Aorta (tissue), 5 donors: ENCODE data around the gene MTOR. TPM values are rescaled to one million over a fixed set of nuclear protein-coding genes. Genes with fewer than 3 reads are reported as not detected.

ENCODE experiments used
- ATAC-seq: fragments of 200-7000 bp; cut with Tn5 transposase; one replicate; pipeline ENCODE4 v1.9.1; 2022; ENCODE audit warnings: moderate library complexity; ENCODE audit not compliant: low FRiP score
- DNase-seq, 2 donors: peaks; one replicate each; pipeline ENCODE4 v3.0.0-alpha.2; 2020
- H3K27ac ChIP-seq, 2 donors: one replicate each; pipeline ENCODE4 v1.5.1; 2013; ENCODE audit warnings: low read length in 2 of 2, mild to moderate bottlenecking in 2 of 2, moderate library complexity in 2 of 2, control low read depth in 1 of 2, inconsistent platforms in 1 of 2, low read depth in 1 of 2
- H3K27me3 ChIP-seq, 2 donors: one replicate each; pipeline ENCODE4 v1.6.1; 2013; ENCODE audit warnings: control low read depth in 1 of 2, low read length in 1 of 2, mild to moderate bottlenecking in 1 of 2, moderate library complexity in 1 of 2; ENCODE audit not compliant: insufficient read depth in 2 of 2, control insufficient read depth in 1 of 2
- H3K36me3 ChIP-seq, 2 donors: one replicate each; pipeline ENCODE4 v1.6.1; 2013; ENCODE audit warnings: control low read depth in 1 of 2, low read length in 1 of 2, mild to moderate bottlenecking in 1 of 2; ENCODE audit not compliant: insufficient read depth in 2 of 2, control insufficient read depth in 1 of 2
- H3K4me1 ChIP-seq, 2 donors: one replicate each; pipeline ENCODE4 v1.6.1; 2013; ENCODE audit warnings: low read length in 2 of 2, control low read depth in 1 of 2, mild to moderate bottlenecking in 1 of 2, moderate library complexity in 1 of 2; ENCODE audit not compliant: insufficient read depth in 2 of 2, control insufficient read depth in 1 of 2
- H3K4me3 ChIP-seq, 2 donors: one replicate each; pipeline ENCODE4 v1.5.1; 2013; ENCODE audit warnings: low read length in 2 of 2, control low read depth in 1 of 2, mild to moderate bottlenecking in 1 of 2
- H3K9me3 ChIP-seq: one replicate; pipeline ENCODE4 v1.6.1; 2013; ENCODE audit warnings: mild to moderate bottlenecking, low read length; ENCODE audit not compliant: control insufficient read depth
- WGBS, 2 donors: extraction: QIAGEN DNeasy Blood & Tissue Kit; methylation state at CpG; one replicate each; pipeline ENCODE4 v1.1.7; 2013; 5-methylcytosine and 5-hydroxymethylcytosine counted together
- intact Hi-C, 2 donors: fragments of 100-400 bp; cut with DNase I; formaldehyde crosslinking; loops; one replicate each; pipeline versions ENCODE4 v1.14.2 to v1.15.0; 2022
- polyA plus RNA-seq, 2 donors: library from polyadenylated mRNA; stranded (reverse); fragments of 200-250 nt; gene quantifications; one replicate each; pipeline ENCODE4 v1.2.3, GENCODE V29; 2013
- total RNA-seq, 2 donors: library from RNA; stranded (reverse); fragmentation: NEBNext Ultra II Directional; extraction: Animal tissue kit (Norgen Biotek cat#: 25700); gene quantifications; one replicate each; pipeline ENCODE4 v1.2.1, GENCODE V29; 2021
- donor health status: healthy with polysubstance abuse.
- donor health status: Bipolar disorder and iron deficiency.
- donor health status: DM: no; HTN: no; CAD: no.
- donor health status: DM: no; HTN: no; CAD: no.
- donor health status: DM: yes; HTN: yes; CAD: no.

MTOR gene
- total and polyA plus RNA-seq, 4 donors = 7.5 to 31.8 (median 22.9) TPM

GRCh38 chr1:11059968-11060830 lies 202.2 kb downstream of the MTOR start, which contains the start of gene SRM:
TSS of gene SRM (minus strand) at chr1:11060018. CDS start at chr1:11059943, 75 bp downstream.
- H3K4me1 ChIP-seq = no peaks in the 10 kb centered on the region
- WGBS, 2 donors = 1% methylated on average over 36 to 83 of the region's 83 CpGs
- peak within 1 kb of the TSS; percentile 73 for H3K4me3 ChIP-seq
- H3K27ac ChIP-seq = peak within 1 kb of the TSS in 1 of 2 donors; percentile 46
- H3K9me3 ChIP-seq = no peaks in the 10 kb centered on the region
- intact Hi-C loops = loop anchor here in 1 of 2 donors (1.0 kb wide), 1 partner anchor 23 kb away; no protein-coding TSS in a partner anchor
- peak; percentile 98 for ATAC-seq
- no peaks in the 10 kb centered on the region for H3K27me3 ChIP-seq
- peak; percentile 93 to 96 for DNase-seq
- peaks cover 2 to 5% of the 10 kb centered on the region in 2 donors for H3K36me3 ChIP-seq

DNA sequence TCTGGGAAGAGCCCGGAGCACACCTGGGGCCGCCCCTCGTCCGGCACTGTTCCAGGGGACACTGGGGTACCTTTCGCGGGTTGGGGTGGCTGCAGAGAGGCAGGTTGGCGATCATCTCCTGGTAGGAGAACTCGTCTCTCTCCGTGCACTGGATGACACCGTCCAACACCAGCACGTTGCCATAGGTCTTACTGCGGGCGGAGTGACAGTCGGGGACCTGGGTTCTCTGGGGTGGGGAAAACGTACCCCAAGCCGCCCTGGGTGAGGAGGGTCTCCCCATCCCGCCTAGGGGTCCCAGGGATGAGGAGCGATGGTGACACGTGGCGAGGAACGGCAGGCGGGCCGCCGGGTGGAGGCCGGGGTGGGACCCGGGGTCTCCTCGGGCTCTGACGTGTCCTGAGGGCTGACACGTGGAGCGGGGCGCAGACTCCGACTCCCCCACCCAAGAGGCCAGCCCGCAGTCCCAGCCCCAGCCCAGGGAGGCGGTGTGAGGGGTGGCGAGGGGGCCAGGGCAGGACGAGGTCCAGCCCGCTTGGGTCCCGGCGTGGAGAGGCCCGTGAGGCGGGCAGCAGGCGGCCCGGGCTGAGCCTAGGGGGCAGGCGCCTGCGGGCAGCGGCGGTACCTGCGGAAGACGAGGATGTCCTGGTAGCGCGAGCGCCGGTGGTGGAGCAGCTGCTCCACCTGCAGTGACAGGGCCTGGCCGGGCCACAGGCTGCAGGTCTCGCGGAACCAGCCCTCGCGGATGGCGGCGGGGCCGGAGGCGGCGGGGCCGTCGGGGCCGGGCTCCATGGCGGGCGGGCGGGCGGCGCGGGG lies 203.0 kb downstream of the MTOR start:
- Histone ChIP-seq H3K27me3 (no peaks in the 10 kb centered on the region), H3K4me3 (peak overlapping the region; percentile 69 to 73), H3K27ac (no peak overlapping the region), H3K4me1 (no peaks in the 10 kb centered on the region), H3K36me3 (peaks cover 2 to 5% of the 10 kb centered on the region in 2 donors), H3K9me3 (no peaks in the 10 kb centered on the region)
- peak; percentile 4 for ATAC-seq
- peak in 1 of 2 donors; percentile 77 for DNase-seq
- intact Hi-C loops = no loop called here
- WGBS, 2 donors = 1% methylated on average over 40 to 72 of the region's 72 CpGs

DNA sequence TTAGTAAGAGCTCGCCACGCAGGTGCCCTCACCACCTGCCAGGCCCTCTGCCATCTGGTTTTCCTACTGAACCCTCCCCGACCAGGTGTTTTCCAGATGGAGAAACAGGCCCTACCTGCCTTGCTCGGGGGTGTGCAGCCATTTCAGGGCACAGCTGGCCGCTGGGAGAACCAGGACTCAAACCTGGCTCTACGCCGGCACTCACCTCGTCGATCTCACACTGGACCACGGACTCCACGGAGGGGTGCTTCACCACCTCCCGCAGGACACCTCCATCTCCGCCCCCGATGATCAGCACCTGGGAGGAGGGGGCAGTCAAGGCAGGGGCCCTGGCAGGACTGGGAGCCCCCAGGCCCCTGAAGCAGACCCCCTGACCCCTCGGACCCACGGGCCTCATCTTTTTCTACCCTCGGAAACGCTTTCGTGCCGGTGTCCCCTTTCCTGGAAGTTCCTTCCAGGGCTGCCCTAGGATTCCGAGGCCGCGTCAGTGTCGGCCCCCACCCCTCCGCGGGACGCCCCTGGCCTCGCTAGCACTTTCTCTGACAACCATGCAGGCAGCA lies 203.7 kb downstream of the MTOR start:
- DNase-seq = peak in 1 of 2 donors; percentile 71
- no peaks in the 10 kb centered on the region for H3K9me3 ChIP-seq
- peaks cover 2 to 7% of the 10 kb centered on the region in 2 donors for H3K36me3 ChIP-seq

DNA sequence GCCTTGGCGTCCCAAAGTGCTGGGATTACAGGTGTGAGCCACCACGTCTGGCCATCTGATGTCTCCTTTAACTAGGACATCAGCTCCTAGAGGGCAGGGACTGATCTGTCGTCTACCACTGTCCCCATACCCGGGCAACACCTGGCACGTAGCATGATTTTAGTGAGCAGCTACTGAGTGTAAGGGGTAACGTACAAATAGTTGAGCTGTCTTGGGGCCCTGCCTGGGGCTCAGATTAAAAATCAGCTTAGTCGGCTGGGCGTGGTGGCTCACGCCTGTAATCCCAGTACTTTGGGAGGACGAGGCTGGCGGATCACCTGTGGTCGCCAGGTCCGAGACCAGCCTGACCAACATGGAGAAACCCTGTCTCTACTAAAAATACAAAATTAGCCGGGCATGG lies 204.3 kb downstream of the MTOR start:
- 96% methylated on average over 14 of the region's 14 CpGs for WGBS, 2 donors
- H3K4me3 ChIP-seq = no peak overlapping the region
- intact Hi-C loops = no loop called here
- H3K4me1 ChIP-seq = no peaks in the 10 kb centered on the region
- H3K9me3 ChIP-seq = no peaks in the 10 kb centered on the region
- DNase-seq (peak in 1 of 2 donors; percentile 30), ATAC-seq (no peak)
- no peaks in the 10 kb centered on the region for H3K27me3 ChIP-seq
- H3K36me3 ChIP-seq = peaks cover 2 to 7% of the 10 kb centered on the region in 2 donors
- H3K27ac ChIP-seq = no peak overlapping the region

More for the DNA sequence above, 203.7 kb downstream of the MTOR start:
- WGBS, 2 donors = 51 to 55% methylated on average over 26 to 28 of the region's 28 CpGs
- Histone ChIP-seq H3K4me1 (no peaks in the 10 kb centered on the region), H3K27me3 (no peaks in the 10 kb centered on the region), H3K27ac (no peak overlapping the region), H3K4me3 (peak overlapping the region in 1 of 2 donors; percentile 73)
- no peak for ATAC-seq
- intact Hi-C loops = no loop called here

DNA sequence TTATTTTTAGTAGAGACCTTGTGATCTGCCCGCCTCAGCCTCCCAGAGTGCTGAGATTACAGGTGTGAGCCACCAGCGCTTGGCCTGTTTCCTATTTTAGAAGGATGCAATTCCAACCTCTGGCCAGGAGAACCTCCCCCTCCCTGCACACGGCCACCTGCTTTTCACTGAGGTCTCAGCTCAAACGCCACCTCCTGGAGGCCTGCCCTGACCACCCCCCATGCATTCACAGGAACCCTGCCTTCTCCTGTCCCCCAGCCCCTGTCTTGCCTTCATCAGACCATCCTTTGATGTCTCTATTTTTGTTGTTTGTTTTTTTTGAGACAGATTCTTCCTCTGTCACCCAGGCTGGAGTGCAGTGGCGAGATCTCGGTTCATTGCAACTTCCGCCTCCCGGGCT lies 204.9 kb downstream of the MTOR start:
- Histone ChIP-seq H3K36me3 (peaks cover 2 to 7% of the 10 kb centered on the region in 2 donors), H3K9me3 (no peaks in the 10 kb centered on the region), H3K4me3 (no peak overlapping the region), H3K27ac (no peak overlapping the region), H3K27me3 (no peaks in the 10 kb centered on the region), H3K4me1 (no peaks in the 10 kb centered on the region)
- 92 to 95% methylated on average over 8 of the region's 8 CpGs for WGBS, 2 donors
- ATAC-seq (no peak), DNase-seq (peak in 1 of 2 donors; percentile 37)
- intact Hi-C loops = no loop called here

Other genes with a start within 250 kb of the MTOR start
- gene TARDBP, start 249.9 kb downstream of the MTOR start, total RNA-seq = 100 to 1,000 TPM; 124 to 128 TPM
- gene TARDBP, start 249.9 kb downstream of the MTOR start, polyA plus RNA-seq = 100 to 1,000 TPM; 126 to 131 TPM
- not detected for gene MASP2, start 215.3 kb downstream of the MTOR start, total RNA-seq
- gene MASP2, start 215.3 kb downstream of the MTOR start, polyA plus RNA-seq = under 1 TPM in 1 of 2 donors, not detected in 1; 0.05 TPM
- gene SRM, start 202.5 kb downstream of the MTOR start, total RNA-seq = 10 to 100 TPM; 48.9 to 71.2 TPM
- 10 to 100 TPM; 67.5 to 88.7 TPM for gene SRM, start 202.5 kb downstream of the MTOR start, polyA plus RNA-seq
- gene EXOSC10, start 162.7 kb downstream of the MTOR start, total RNA-seq = 10 to 100 TPM; 45.3 to 53.8 TPM
- 10 to 100 TPM; 16.9 to 90.5 TPM for gene EXOSC10, start 162.7 kb downstream of the MTOR start, polyA plus RNA-seq
- 10 to 100 TPM in 1 of 2 donors, 1 to 10 TPM in 1; 7.1 to 19.1 TPM for gene ANGPTL7, start 73.2 kb downstream of the MTOR start, total RNA-seq
- 10 to 100 TPM in 1 of 2 donors, not detected in 1; 10.8 TPM for gene ANGPTL7, start 73.2 kb downstream of the MTOR start, polyA plus RNA-seq
- gene UBIAD1, start 10.6 kb upstream of the MTOR start, total RNA-seq = 1 to 10 TPM; 8.9 to 10.0 TPM
- 1 to 10 TPM; 4.6 to 8.5 TPM for gene UBIAD1, start 10.6 kb upstream of the MTOR start, polyA plus RNA-seq
- gene DISP3, start 216.6 kb upstream of the MTOR start, total RNA-seq = under 1 TPM; 0.10 to 0.12 TPM
- not detected for gene DISP3, start 216.6 kb upstream of the MTOR start, polyA plus RNA-seq